ENCODE data around the gene ITGA8.
"Not testable (repeated sequence)": the region's sequence is repeated elsewhere in the genome, so short reads cannot be mapped to it uniquely, and the experiment has no call there.

Gene ITGA8

DNA sequence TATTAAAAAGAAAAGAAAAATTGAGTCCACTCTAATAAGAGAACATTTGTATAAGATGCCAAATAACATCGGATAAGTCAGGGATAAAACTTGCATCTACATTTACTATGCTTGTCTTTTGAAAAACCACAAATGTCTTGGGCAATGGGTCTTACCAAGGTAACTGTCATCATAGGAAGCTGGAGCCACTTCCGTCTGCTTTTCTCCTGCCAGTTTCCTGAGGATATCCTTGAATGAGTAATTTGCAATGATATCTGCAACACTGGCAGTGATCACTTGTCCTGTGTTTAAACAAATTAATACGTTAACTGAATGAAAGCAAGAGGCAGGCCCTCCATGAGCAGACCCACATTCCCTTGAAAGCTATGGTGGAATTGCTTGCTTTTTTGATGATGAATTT is 47.3 kb downstream of the ITGA8 start:
- no peak for DNase-seq

DNA sequence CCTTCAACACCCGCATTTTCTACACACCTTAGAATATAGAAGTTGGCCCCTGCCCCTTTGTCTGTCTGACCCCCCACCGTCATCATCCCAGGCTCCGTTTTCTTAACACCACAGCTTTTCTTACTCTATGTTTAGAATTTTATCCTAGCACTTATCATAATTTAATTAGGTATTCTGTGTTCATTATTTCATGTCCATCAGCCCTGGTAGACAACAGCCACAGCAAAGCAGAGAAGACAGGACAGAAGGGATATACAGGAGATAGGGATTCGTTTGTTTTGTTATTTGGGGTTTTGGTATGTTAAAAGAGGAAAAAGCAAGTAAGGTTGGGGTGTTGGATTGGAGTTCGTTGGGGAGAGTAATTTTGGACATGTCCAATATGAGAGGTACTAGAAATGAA is 48.8 kb downstream of the ITGA8 start:
- DNase-seq: no peak

DNA sequence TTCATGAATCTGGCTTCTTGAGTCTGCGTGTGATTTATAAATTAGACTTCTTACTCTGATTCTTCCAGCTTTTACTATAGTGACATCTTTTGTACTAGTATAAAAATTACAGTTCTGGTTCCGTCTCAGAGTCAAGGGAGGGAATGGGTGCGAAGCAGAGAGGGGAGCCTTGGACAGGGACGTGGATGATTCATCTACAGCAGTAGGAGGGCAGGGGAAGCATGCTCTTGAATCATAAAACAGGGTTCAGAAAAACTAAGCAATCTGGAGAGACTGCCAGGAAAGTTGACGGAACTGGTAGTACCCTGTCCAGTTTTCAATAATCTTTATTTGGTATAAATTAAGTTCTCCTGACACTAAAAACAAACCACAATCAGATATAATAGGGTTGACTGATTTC is 58.1 kb downstream of the ITGA8 start:
- no peak for DNase-seq

DNA sequence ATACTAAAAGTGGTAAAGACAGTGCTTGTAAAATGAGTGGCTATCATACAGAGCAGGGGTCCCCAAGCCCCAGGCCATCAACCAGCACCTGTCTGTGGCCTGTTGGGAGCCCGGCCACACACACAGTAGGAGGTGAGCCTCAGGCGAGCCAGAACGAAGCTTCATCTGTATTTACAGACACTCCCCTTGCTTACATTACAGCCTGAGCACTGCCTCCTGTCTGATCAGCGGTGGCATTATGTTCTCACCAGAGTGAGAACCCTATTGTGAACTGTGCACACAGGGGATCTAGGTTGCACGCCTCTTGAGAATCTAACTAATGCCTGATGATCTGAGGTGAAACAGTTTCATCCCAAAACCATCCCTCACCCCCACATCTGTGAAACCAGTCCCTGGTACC is 58.7 kb downstream of the ITGA8 start:
- no peak for DNase-seq

- no peak for DNase-seq
These were observed 61.5 kb downstream of the ITGA8 start for GRCh38 chr10:15658069-15658702.

DNA sequence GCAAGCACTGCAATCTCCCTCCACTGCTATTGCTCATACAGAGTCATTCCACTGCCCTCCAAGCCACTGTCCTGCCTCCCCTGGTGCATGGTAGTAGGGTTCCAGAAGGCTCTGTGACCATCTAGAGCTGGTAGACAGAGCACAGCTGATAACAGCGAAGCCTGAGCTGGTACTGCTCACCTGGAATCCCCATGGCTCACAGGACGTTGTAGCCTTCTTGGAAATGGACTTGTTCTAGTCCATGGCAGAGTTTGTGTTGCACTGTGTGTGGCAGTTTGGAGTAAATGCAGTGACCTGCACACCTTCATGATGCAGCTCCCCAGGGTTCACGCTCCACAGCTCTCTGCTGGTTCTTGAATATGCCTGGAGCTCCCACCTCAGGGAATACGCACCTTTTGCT is 67.0 kb downstream of the ITGA8 start:
- DNase-seq: no peak

DNA sequence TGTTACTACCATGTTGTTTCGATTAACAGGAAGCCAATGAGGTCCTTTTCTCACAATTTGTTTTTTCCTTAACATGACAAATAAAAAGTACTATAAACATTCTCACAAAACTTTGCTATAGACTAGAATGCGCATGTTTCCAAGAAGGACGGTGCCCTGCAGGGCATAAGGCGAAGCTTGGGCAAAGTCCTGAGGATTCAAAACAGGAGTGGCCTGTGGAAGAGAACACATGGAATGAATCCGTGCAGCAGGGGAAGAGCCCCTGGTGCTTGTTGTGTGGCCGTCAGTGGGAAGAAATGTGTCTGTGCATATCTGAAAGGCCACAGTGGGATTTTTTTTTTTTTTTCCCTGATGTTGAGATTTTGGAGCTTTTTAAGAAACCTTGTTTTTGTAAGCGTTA is 67.6 kb downstream of the ITGA8 start:
- no peak for DNase-seq

- no peak for DNase-seq
These were observed 68.5 kb downstream of the ITGA8 start for GRCh38 chr10:15651175-15651574.

DNA sequence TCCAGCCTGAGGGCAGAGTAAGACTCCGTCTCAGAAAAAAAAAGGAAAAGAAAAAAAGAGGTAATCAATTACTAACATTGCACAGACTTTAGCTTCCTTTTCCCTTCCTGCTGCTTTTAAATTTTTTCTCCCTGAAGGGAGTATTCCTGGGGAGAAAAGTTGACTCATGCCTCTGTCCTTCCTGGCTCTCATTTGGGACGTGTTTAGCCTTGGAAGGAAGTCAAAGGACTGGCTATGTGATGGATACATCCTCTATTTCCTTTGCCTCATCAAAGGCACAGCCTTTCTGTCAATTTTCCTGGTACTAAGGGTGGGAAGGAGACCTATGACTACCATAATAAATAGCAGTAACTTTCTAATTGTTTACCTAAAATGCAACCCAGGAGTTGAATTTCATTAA is 77.6 kb downstream of the ITGA8 start:
- no peak for DNase-seq

- DNase-seq: no peak
These were observed 79.1 kb downstream of the ITGA8 start for GRCh38 chr10:15640536-15641085.

GRCh38 chr10:15636446-15636845 is 83.3 kb downstream of the ITGA8 start:
- no peak for DNase-seq

DNA sequence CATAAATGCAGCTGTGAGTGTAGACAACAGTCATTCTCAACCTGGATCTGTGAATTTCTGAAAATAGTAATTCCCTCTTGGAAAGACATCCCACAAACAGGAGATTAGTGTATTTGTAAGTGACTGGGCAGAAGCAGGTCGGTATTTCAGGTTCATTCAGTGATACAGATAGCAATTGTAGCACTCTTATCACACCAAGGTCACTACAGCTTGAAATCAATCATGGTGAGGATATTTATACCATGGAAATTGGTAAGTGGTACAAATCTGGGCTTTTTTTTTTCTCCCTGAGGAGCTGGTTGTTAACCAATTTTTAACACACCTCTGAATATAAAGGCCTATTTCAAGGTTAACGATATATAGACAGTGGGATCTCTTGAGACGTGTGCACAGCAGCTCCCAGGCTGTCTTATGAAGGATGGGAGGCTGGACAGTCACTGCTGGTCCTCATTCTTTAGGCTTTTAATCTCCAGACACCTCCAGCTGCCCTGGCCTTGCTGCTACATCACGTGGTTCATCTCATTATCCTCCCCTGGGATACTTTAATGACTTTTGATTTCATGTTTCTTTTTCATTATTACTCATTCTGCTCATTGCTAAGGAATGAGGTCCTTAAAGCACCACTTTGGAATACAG is 87.1 kb downstream of the ITGA8 start:
- DNase-seq: no peak

DNA sequence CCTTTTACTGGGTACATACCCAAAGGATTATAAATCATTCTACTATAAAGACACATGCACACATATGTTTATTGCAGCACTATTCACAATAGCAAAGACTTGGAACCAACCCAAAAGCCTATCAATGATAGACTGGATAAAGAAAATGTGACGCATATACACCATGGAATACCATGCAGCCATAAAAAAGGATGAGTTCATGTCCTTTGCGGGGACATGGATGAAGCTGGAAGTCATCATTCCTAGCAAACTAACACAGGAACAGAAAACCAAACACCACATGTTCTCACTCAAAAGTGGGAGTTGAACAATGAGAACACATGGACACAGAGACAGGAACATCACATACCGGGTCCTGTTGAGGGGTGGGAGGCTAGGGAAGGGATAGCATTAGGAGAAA is 88.5 kb downstream of the ITGA8 start:
- not testable (repeated sequence) for DNase-seq

- peak in 1 of 2 experiments; percentile 8 for DNase-seq
These were observed 89.4 kb downstream of the ITGA8 start for GRCh38 chr10:15630353-15630752.

GRCh38 chr10:15627617-15628196 is 92.0 kb downstream of the ITGA8 start:
- no peak for DNase-seq

DNA sequence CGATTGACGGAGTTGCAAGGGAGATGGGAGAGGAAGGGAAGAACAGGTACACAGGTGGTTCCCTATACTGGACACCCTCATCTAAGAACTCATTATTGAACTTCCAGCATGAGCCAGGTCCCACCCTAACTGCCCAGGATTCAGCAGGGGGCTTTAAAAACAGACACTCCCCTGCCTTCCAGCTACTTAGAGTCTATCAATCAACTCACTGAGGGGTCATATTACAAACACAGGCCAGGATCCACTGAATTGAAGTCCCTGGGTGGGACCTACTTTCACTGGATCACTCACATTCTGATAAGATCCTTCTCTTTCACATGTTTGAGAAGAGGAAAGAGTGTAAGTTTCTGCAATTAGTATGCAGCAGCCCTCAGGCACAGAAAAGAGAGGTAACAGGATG is 92.8 kb downstream of the ITGA8 start:
- no peak for DNase-seq

DNA sequence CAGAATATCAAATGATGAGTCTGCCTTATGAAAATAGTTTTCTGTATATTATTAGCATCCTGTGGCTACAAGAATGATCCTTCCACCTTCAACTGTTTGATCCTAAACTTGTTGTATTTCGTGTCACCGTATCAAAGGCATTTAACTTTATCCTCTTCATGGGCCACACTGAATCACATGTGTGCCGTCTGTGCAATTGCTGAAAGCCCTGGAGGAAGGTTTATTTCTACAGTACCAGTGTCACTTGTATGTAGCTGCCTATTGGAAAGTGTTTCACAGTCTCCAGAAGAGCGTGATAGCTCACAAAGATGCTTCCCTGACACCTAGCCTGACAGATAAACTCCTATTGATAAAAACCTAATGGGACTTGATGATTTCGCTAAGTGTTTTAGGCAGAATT is 94.5 kb downstream of the ITGA8 start:
- DNase-seq: no peak

DNA sequence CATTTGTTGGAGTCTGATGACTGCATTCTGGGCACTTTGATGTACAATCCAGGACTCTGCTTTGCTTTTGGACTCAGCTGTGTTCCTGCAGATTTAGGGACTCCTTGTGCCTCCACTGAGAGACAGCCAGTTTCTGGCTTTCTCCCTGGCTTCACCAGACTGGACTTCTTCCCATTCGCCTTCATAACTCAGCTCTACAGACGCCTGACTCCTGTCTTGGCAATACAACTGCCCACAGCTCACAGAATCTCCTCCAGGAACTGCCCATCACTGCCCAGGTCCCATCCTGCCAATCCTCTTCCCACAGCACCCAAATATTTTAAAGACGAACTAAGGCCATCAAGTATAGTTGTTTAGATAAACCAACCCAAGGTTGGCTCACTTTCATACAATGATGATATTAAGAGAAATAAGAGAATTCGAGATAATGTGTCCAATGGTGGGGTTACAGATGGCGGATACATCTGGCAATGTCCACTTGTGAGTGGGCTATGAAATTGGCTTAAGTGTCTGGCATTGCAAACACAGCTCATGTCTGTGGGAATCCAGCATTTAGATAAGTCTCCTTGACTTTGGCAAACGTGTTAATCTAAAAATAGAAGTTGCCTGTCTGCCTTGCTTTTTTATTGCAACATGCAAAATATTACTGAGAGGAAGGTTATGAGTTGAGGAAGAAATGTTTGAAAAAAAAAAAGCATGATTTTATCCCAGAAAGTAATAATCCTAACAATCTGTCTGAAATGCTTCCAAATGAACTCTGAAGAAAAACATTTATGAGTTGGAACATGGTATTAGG is 95.1 kb downstream of the ITGA8 start:
- DNase-seq: no peak

DNA sequence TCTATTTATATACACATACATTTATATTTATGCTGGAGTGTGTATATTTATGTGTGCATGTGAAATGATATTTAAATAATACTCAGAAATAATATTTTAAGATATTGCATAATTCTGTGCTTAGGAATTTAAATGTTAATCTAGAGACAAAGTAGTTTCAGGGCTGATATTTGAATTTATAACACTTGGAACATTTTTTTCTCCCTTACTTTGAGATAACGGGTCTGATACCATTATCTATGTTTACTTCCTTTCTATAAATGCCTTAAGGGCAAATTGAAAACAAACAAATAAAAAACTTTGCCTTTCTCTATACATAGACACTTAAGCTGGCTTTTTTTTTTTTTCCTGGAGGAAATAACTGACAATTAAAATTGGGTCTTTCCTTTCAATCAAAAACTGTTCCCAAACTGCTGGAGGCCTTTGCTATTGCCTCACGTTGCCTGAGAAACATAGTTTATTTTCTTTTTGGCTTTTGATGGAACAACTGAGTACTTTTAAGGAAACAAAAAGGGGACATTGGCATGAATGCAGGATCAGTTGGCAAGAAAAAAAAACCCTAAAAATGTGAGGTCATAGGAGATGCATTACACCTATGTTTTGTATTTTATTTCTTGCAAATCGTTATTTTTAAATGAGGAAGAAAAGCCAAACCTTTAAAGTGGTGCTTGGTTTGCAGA is 98.7 kb downstream of the ITGA8 start:
- DNase-seq: no peak

DNA sequence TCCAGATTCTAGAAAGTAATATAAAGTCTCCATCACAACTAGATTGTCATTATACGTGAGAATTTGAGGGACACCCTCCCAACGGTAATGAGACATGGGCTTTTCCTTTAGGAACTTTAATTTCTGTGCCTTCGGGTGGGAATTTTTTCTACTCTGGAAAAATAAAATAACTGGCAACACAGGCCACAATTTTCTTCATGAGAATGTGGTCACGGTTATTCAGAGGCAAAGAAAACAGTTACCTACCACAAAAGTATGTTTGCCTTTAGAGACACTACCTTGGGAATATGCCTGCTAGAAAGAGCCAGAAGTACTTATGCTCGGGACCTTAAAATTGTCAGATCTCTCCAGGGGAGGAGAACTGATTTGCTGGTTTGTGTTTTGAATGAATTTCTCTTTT is 99.4 kb downstream of the ITGA8 start:
- DNase-seq: no peak

GRCh38 chr10:15609246-15609645 is 110.5 kb downstream of the ITGA8 start:
- DNase-seq: no peak

DNA sequence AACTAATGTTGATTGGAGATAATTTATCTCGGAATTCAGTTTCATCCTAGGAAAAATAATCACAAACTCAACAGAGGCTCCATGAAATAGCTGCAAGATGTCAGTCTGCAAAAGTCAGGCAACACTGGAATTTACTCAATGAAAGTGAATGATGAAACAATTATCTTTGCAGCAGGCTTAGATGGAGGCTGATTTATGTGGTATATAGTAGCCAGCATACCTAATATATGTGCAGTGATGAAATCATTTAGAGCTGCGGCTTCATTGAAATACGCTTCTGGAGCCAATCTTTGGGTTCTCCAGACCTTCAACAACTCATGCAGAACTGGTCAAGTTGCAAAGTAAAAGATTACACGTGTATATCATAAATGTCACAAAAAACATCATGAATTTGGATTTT is 113.3 kb downstream of the ITGA8 start:
- no peak for DNase-seq

Measured in NCI-H446 (cell line).